GM12891 (cell line): ENCODE data around the gene RAD9A.

Experiments
- POLR2A ChIP-seq: IDR thresholded peaks from 2 replicates; pipeline ENCODE4 v1.6.1; 2011; ENCODE audit warnings: low read depth, low read length, control low read depth
- POLR2AphosphoS5 ChIP-seq: IDR thresholded peaks from 2 replicates; pipeline ENCODE4 v1.6.1; 2011; ENCODE audit warnings: low read depth, low read length, control low read depth
- POU2F2 ChIP-seq: IDR thresholded peaks from 2 replicates; pipeline ENCODE4 v1.6.1; 2011; ENCODE audit warnings: low read depth, mild to moderate bottlenecking, control low read depth, low read length, moderate library complexity
- SPI1 ChIP-seq: IDR thresholded peaks from 2 replicates; pipeline ENCODE4 v1.6.1; 2011; ENCODE audit warnings: low read depth, low read length, control low read depth
- TAF1 ChIP-seq: IDR thresholded peaks from 2 replicates; pipeline ENCODE4 v1.6.1; 2011; ENCODE audit warnings: low read depth, low read length, control low read depth

- TF ChIP-seq POLR2AphosphoS5 (0 out of 2 replicates have a peak, but pooled peaks have one; percentile 42), TAF1 (no peak), POLR2A (no peak; the same call in 1 of the 2 replicates), SPI1 (0 out of 2 replicates have a peak, but pooled peaks have one; percentile 7), POU2F2 (no peak)
Measured at GRCh38 chr11:67396587-67397389, 5.0 kb downstream of the RAD9A start.
